HG03064 (cell line): Measurements from ENCODE around the gene RGS3.
"Not testable (repeated sequence)": the region's sequence is repeated elsewhere in the genome, so short reads cannot be mapped to it uniquely, and the experiment has no call there.

Source experiments
- ATAC-seq: cut with Tn5 transposase; IDR thresholded peaks from one replicate; pipeline ENCODE4 v1.9.1; 2021; ENCODE audit warnings: low read depth; ENCODE audit not compliant: unreplicated experiment

Gene RGS3

DNA sequence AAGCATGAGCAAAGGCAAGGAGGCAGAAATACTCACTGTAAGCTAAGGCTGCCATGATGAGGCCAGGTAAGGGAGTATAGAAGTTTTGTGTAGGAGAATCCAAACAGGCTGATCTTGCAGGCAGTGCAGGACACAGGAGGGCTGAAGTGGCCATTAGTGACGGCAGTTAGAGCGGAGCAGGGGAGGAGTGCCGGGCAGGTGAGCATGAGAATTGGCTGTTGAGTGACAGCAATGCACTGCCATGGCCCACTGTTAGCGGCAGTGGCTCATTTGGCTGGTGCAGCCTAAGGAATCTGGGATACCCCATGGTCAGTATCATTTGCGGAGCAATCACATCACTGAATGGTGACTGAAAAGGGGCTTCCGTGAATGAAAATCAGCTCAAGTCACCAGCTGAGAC, 22.8 kb downstream of the RGS3 start:
- no peak for ATAC-seq

DNA sequence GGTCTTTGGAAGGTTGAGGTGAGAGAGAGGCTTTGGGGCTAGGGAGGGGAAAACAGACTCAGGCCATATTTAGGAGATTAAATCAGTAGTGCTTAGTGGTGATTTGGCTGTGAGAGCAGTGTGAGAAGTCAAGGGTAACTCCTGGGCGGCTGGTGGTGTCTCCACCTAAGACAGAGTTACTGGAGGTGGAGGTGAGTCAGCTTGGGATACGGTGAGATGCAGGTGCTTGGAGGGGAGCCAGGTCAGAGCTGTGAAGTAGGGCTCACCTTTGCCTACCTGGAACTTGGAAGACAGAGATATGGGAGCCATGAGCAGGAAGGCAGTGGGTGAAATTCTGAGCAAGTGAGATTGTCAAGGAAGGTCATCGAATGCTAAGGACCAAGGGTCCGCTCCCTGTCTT, 24.5 kb downstream of the RGS3 start:
- ATAC-seq = no peak

DNA sequence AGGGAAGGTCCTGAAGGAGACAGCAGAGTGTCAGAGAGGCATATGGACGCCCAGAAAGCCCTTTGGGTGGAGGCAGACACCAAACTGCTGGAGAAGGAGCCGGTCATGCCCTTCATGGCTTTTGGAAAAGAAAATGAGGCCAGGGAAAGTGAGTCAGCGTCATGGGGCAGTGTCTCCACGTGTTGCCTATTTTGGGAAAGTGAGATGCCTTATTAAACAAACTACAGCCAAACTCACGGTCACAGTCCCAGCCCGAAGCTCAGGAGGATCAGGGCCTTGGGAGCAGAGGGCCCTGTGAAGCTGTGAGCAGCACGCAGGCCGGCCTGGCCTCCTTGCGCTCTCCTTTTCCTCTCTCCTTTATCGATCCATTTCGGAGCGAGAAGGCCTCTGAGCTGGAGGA, 25.0 kb downstream of the RGS3 start:
- no peak for ATAC-seq

DNA sequence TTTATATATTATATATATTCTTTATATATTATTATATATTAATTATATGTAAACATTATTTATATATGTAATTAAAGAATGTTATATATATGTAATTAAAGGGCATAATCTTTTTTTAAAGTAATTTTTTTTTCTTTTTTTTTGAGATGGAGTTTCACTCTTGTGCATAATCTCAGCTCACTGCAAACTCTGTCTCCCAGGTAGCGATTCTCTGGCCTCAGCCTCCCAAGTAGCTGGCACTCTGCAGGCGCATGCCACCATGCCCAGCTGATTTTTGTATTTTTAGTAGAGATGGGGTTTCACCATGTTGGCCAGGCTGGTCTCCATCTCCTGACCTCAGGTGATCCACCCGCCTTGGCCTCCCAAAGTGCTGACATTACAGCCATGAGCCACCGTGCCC, 27.6 kb downstream of the RGS3 start:
- ATAC-seq = not testable (repeated sequence)

DNA sequence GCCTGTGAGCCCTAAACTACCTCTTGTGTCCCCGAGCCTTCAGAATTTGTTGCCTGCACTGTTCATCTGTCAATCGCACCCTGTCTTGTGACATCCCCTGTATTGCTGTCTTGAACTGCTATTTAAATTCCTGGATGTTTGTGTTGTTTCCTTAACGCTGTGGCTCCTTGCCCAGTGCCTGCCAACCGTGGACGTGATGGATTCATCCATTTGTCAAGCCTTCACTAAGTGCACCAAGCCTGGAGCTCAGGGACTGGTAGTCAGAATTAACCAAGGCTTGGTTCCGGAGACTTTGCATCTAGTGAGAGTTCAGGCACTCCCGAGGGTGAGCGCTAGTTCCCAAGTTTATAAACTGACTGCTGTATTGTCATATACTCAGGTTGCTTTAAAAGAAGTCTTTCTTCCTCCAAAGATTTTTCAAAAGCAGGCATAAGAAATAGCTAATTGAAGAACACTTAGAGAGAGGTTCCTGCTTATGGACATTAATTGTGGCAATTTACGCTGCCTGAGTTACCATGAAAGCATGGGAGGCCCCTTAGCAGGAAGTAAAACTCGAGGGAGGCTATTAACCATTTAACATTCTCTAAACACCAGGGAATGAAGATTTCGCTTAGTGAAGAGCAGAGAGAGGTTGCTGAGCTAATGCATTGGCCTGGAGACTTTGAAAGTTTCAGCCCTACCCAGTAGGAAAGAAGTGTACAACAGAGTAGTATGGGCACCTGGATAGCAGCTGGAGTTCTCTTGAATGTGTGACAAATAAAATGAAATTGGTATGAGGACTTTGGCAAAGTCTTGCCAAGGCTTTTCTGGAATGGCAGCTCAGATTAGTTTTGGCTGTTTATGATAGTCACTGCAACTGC, 29.0 kb downstream of the RGS3 start:
- ATAC-seq = no peak

DNA sequence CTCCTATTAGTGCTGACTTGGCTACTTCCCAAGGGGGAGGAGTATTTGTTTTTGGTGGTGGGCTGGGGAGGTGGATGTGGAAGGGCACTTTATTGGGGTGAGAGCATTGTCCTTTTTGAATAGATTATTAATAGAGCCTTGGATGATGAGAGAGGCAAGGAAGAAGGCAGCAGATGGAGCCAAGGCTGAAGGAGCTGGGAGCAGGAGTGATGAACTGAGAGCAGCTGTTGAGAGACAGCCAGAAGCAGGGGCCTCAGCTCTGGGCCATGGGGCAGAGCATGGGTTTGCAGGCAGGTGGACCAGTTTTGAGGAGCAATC, 29.6 kb downstream of the RGS3 start:
- ATAC-seq = no peak

DNA sequence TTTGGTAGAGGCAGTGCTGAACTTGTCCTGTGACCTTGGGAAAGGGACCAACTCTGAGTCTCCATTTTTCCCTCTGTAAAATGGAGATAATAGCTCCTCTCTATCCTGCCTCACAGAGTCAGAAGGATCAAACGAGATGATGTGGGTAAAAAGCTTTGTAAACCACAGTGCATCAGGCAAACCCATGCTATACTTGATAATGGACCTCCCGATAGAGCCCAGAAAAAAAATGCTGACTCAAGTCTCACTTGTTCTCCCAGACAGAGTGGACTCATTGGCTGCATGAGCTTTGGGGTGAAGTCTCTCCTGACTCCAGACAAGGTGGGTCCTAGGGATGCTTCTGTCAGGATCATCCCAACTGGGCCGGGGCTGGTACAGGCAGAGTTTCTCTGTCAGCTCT, 32.0 kb downstream of the RGS3 start:
- ATAC-seq = no peak

DNA sequence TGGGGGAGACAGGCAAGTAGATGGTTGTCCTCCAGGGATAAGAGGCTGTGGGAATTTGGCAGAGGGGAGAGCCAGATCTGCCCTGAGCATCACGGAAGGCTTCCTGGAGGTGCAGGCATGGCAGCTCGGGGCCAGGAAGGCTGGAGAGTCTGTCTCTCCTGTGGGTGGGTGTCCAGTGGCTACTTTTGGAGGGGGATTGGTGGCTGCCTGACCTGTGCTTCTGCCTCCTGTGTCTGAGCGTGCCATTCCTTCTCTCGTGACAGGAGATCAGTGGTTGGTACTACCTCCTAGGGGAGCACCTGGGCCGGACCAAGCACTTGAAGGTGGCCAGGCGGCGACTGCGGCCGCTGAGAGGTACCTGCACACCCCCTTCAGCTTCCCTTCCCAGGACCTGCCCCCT, 33.5 kb downstream of the RGS3 start:
- ATAC-seq = no peak

DNA sequence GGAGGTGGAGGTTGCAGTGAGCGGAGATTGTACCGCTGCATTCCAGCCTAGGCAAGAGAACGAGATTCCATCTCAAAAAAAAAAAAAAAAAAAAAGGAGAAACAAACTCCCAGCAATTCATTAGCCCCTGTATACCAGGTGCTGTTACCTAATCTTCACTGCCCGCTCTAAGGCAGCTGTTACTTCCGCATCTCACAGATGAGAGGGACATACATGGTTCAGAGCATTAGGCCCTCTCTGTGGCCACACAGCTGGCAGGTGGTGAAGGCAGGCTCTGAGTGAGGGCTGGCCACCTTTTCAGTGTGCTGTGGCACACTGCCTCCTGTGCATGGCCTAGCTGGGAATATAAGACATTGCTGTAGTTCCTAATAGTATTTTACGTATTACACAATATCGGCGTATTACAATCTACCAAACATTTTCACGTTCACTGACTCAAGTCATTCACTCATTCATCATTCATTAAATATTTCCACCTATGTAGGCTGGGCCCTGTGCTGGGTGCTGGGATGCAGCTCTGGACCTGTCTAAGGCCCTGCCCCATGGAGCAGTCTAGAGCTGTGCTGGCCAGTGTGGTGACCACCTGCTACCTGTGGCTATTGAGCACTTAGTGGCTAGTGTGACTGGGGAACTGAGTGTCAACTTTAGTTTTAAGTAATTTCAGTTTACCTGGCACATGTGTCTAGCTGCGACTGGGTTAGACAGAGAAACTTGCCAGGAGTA, 35.8 kb downstream of the RGS3 start:
- ATAC-seq = no peak

DNA sequence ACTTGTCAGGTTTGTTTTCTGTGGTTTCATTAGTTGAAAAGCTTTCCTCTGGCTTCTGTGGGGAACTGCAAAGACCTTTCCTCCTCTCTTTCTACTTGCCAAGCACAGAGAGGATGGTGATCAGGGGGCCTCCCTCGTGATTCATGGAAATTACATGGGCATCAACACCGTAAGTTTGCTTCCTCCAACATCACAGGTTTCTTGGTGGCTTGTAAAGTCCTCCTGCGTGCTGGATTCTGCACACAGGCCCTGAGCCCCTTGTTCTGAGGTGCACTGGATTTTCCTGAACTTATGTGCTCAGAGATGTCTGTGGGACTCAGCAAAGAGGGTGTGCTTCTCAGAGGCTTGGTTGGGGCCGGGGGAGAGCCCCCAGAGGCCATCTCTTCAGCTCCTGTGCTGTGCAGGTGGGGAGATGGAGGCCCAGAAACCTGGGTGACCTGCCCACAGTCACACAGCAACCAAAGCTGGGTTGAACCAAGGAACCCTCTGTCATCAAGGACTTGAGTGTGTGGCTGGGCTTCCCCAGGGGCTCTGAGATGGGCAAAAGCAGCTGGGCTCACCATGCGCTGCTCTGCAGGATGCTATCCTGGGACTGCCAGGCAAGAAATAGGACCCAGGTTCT, 36.5 kb downstream of the RGS3 start:
- no peak for ATAC-seq

DNA sequence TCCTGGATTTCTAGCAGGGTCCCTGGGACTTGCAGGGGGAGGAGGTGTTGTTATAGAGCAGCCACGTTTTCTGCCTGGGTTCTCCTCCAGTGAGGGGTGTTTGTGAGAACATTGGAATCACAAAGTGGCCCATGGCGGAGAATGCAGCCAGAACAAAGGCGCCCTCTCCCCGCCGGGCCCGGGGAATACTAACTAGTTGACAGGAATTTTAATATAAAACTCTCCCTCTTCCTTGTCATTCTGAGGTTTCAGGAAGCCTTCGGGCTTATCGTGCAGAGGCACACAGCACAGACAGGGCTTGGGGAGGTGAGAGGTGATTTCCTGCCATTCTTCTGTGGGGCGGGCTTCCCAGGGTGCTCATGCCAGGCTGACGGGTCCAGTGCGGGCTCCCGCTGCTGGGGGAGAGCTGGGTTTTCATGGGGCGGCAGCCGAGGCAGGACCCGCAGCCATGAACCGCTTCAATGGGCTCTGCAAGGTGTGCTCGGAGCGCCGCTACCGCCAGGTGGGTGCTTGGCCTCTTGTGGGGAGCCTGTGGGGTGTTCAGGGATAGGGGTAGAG, 37.7 kb downstream of the RGS3 start:
- no peak for ATAC-seq

DNA sequence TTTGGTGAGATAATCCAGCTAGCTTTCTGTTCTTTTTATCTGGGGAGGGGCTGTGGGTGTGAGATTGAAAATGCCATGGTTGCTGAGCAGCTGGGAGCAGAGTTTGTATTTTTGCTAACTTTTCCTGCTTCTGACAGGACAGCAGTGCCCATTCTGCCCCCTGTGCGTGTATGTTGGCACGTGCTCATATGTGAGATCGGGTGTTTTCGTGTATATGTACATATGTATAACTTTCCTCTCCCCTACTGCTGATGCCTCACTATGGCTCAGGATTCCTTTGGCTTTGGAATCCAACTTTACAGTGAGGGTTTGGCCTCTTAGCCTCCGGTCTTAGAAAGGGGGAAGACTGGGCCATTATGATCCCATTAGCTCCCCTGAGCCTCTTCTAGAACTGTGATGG, 38.3 kb downstream of the RGS3 start:
- no peak for ATAC-seq

DNA sequence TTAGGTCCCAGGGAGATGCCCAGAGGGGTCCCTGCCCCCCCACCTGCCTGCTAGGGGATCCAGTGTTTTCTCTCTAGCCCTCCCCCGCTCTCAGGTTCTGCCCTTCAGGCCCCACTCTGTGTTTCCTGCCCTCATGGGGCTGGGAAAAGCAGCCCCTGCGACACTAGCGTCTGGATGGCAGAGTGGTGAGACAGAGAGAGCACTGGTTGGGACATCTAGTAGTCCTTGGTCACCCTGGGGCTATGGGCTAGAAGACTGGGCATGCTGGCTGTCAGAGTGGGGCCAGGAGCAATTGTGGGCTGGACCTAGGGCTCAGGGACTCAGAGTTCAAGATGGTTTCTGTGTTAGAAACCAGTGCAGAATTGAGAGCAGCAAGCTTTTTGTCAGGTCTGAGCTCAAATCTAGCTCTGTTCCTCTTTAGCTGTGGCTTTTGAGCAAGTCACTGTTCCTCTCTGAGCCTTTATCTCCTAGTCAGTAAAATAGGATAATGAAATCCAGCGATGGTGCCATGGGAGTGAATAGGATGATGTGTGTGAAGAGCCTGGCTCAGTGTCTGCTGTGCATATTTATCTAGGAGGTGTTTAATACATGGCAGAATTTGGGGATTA, 39.0 kb downstream of the RGS3 start:
- no peak for ATAC-seq

DNA sequence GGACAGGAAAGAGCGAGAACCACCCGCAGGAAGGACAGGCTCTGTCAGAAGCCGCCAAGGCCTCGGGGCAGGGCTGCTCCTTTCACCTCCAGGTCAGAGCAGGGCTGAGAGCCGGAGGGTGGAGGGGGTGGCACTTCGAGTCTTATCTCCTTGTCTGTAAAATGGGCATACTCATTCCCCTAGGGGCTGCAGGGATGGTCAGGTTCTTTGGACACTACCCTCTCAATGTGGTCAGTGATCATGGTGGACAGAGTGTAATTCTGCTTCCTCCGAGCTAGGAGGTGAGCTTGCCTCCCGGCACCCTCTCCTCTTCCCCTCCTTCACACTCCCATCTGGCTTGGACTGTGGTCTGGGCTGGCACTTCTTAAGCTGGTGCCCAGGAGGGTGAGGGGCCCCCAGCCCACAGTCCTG, 39.6 kb downstream of the RGS3 start:
- no peak for ATAC-seq

DNA sequence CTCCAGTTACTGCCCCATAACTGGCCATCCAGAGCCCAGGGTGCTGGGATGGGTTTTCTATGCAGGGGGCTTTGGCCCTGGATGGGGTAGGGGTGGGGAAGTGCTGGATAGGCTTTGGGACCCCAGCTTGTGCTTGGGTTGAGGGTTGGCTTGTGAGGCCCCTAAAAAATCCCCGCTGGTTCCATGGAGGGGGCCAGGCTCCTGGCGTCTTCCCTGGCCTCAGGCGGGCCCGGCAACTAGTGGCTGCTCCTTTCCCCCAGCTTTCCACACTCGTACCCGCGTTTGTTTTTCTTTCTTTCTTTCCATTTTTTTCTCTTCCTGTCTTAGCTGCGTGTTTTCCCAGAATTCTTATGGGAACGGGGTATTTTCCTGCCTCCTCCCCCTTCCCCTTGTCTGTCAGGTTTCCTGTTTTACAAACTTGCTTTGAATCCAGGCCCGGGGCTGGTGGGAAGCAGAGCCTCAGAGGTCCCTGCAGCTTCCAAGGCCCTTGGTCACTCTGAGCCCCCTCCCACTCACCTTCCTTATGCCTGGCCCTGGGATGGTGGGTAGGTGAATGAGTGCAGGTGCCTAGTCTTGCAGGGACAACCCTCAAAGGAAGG, 40.2 kb downstream of the RGS3 start:
- ATAC-seq = no peak

DNA sequence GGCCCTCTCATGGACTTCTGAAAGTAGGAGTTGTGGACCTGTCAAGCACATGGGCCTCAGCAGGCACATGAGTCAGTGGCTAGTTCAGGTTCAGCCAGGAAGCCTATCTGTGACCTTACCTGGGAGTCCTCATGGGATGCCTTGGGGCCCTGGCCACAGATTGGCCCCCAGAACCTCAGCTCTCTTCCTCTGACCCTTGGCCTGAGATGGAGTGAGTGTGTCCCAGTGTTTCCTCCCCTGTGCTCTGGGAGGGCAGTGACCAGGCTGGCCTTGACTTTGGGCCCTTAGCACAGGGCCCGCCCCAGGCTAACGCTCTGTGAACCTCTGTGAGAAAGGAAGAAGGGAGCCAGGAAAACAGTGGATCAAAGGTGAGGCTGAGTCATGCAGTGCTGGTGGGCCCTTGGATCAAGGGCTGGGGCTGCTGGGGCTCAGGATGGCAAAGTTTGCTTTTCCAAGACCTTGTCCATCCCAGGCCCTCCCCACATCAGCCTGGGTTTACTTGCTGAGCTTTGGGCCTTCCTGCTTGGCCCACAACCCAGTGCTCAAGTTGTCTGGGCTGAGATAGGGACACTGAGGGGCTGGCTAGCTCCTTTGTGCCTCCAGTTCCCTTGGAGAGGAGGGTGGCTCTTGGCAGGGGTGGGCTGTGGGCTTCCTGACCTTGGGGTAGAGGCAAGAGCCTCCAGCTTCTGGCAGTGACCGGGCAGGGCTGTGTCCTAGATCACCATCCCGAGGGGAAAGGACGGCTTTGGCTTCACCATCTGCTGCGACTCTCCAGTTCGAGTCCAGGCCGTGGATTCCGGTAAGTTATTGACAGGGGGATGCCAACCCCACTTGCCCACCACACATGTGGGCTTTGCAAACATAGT, 41.4 kb downstream of the RGS3 start:
- no peak for ATAC-seq

DNA sequence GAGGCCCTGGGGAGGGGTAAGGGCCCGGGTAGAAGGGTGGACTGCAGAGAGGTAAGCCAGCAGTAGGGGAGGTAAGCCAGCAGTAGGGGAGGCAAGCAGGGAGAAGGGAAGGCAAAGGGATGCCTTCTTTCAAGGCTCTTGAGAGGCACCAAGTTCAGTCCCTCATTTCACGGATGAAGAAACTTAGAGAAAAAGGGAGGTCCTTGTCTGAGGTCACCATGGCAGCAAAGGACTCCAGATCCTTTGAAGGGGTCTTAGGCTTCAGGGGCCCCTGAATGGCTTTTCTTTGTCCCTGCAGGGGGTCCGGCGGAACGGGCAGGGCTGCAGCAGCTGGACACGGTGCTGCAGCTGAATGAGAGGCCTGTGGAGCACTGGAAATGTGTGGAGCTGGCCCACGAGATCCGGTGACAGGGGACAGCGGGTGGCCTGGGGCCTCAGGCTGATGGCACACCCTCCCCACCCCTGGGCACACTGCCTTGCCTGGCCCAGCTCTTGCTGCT, 42.6 kb downstream of the RGS3 start:
- no peak for ATAC-seq

DNA sequence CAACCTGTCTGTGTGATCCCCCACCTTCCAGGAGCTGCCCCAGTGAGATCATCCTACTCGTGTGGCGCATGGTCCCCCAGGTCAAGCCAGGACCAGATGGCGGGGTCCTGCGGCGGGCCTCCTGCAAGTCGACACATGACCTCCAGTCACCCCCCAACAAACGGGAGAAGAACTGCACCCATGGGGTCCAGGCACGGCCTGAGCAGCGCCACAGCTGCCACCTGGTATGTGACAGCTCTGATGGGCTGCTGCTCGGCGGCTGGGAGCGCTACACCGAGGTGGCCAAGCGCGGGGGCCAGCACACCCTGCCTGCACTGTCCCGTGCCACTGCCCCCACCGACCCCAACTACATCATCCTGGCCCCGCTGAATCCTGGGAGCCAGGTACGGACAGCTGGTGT, 43.7 kb downstream of the RGS3 start:
- ATAC-seq = no peak

DNA sequence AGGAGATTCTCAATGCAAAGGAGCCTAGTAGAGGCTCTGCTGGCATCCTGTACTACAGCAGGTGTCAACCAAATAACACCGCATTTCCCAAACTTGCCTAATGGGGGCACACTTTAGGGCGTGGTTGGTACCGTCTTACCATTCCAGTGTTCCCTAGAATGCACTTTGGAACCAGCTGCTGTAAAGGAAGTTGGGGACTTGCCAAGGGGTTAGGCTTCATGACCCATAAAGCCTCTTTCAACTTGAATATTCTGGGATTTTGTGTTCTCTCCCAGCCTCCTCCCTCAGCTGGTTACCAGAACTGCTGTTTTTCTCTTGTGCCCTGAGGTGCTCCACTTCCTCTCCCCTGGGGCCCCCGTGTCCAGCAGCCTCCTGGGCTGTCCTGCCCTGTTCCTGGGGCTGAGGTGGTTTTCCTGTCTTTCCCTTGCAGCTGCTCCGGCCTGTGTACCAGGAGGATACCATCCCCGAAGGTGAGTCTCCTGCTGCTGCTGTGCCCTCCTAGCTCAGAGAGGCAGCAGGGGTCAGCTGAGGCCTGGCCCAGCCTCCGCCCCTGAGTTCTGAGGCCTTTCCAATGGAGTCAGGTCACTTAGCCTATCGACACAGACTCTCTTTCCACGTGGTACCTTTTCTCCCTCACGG, 44.7 kb downstream of the RGS3 start:
- ATAC-seq = no peak
